Measurements from ENCODE around the gene NTN4.

GRCh38 chr12:95717316-95717928, 73.1 kb downstream of the NTN4 start:
- TF ChIP-seq FOXM1 (IDR thresholded peaks at IDR 0.05; ENCODE audit: borderline replicate concordance, low read depth): no peak
- TF ChIP-seq EP300 (IDR thresholded peaks at IDR 0.05; ENCODE audit: borderline replicate concordance): no peak
- TF ChIP-seq TEAD4 (IDR thresholded peaks at IDR 0.05): no peak
- TF ChIP-seq TCF12 (IDR thresholded peaks at IDR 0.05; ENCODE audit: low read depth): no peak
- no peak for TF ChIP-seq EGR1 (IDR thresholded peaks at IDR 0.05)
- no peak for TF ChIP-seq YY1 (IDR thresholded peaks at IDR 0.05; ENCODE audit: low read depth)
- no peak for TF ChIP-seq TAF1 (IDR thresholded peaks at IDR 0.05; ENCODE audit: low read depth)
- TF ChIP-seq, protein P1, sequence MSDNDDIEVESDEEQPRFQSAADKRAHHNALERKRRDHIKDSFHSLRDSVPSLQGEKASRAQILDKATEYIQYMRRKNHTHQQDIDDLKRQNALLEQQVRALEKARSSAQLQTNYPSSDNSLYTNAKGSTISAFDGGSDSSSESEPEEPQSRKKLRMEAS (IDR thresholded peaks at IDR 0.05): no peak
- no peak for TF ChIP-seq CEBPB (IDR thresholded peaks at IDR 0.05)
